Upper lobe of left lung (tissue), 4 donors: ENCODE data around the gene KIDINS220.

Experiments used
- EP300 ChIP-seq, 4 donors: sonication (generic); formaldehyde crosslinking; IDR thresholded peaks; one replicate each; pipeline ENCODE4 v1.5.1; 2017; ENCODE audit warnings: antibody characterized with exemption in 4 of 4, control low read depth in 2 of 4
- TF ChIP-seq, protein P1 (sequence below), 6 experiments: fragments of 450-650 bp in 4 of 6; fragments of 200-600 bp in 2 of 6; sonication (generic) in 2 of 6; IDR thresholded peaks; one replicate each; pipeline ENCODE4 v1.5.1; 2016 to 2019; ENCODE audit warnings: antibody characterized with exemption in 6 of 6

DNA sequence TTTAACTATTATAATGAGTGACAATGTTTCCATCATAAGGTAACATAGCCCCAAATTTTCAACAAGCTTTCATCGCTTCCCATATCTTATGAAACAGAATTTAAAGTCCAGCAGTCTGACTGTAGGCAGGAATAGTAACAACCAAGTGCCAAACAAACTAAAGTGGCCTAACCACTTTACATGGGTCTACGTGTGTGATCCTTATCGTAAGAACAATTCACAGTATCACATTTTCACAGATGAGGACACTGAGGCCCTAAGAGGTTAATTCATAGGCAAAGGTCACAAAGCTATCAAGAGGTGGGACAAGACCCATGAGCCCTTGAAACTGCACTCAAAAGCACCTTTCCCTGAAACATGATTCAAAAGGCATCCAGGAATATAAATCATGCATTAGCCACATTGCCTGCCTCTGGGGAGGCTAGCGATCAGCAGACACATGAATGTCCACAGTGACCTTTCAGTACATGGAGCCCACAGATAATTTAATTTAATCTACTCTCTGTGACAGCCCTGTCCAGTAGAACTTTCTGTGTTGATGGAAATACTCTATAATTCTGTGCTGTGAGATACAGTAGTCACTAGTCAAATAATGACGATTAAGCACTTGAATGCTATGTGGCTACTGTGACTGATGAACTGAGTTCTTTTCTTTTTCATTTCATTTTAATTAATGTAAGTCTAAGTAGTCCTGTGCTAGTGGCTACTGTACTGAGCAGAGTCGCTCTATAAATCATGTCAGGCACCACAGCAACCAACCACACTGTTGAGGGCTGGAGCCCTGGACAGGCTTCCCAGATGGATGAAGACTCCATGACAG, 30.3 kb downstream of the KIDINS220 start:
- TF ChIP-seq EP300 (IDR thresholded peaks at IDR 0.05): peak in 1 of 4 donors; percentile 90
- TF ChIP-seq, protein P1, sequence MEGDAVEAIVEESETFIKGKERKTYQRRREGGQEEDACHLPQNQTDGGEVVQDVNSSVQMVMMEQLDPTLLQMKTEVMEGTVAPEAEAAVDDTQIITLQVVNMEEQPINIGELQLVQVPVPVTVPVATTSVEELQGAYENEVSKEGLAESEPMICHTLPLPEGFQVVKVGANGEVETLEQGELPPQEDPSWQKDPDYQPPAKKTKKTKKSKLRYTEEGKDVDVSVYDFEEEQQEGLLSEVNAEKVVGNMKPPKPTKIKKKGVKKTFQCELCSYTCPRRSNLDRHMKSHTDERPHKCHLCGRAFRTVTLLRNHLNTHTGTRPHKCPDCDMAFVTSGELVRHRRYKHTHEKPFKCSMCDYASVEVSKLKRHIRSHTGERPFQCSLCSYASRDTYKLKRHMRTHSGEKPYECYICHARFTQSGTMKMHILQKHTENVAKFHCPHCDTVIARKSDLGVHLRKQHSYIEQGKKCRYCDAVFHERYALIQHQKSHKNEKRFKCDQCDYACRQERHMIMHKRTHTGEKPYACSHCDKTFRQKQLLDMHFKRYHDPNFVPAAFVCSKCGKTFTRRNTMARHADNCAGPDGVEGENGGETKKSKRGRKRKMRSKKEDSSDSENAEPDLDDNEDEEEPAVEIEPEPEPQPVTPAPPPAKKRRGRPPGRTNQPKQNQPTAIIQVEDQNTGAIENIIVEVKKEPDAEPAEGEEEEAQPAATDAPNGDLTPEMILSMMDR (IDR thresholded peaks at IDR 0.05): no peak
